ENCODE data around the gene ARAP3. TPM values are rescaled to one million over a fixed set of nuclear protein-coding genes. Genes with fewer than 3 reads are reported as not detected.

ARAP3 gene
- total and polyA plus RNA-seq, 9 of the 15 experiments (the other 6 are each of a cell fraction or from before 2014, with no cell fraction given), result 0.83 to 25.7 (median 6.4) TPM

DNA sequence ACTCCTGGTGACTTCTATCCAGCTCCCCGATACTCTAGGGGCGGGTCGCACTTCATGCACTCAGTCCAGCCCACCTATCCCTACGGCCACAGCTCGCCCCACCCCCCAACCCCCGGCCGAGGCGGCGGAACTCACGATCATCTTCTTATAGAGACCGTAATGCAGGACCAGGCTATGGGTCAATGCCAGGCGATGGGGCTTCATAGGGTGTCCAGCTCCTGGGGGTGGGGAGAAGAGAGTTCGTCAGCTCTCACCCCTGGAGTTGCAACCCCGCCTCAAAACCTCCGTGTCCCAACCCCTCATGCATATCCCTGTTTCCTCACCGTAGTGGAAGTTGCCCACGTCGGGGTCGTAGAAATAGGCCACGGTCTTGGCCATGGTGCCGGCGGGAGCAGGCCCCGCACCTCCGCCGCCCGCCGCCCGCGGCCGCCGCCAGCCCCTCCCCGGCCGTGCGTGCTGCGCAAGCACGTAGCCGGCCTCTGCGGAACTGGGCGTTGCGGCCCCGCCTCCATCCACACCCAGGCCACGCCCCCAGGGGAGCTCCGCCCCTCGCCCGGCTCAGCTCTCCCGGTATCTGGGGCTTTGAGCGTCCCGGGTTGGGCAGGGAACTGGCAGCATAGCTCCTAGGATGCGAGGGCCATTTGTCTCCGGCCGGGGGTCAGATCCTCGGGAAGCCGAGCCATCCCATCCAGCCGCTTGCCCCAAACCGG is 45.5 kb downstream of the ARAP3 start, which contains the start of the genes HDAC3 and RELL2 (continued):
- TF ChIP-seq, protein P1, sequence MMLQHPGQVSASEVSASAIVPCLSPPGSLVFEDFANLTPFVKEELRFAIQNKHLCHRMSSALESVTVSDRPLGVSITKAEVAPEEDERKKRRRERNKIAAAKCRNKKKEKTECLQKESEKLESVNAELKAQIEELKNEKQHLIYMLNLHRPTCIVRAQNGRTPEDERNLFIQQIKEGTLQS (IDR thresholded peaks at IDR 0.05), result no peak
- TF ChIP-seq, protein P1 (CRISPR knock-in tag; conservative IDR thresholded peaks at IDR 0.05), result no peak
- TF ChIP-seq CREB1 (IDR thresholded peaks at IDR 0.05), result peak; percentile 65
- TF ChIP-seq CREB1 (CRISPR knock-in tag; IDR thresholded peaks at IDR 0.05), result no peak; the same call in 1 of the 2 replicates
- no peak for TF ChIP-seq ARNT (IDR thresholded peaks at IDR 0.05)
- peak; percentile 36; the same call in 1 of the 2 replicates for TF ChIP-seq ESRRA (IDR thresholded peaks at IDR 0.05; ENCODE audit: borderline replicate concordance, low read depth)
- no peak for TF ChIP-seq PRDM10 (IDR thresholded peaks at IDR 0.05; ENCODE audit: partially characterized antibody)
- 0 out of 2 replicates have a peak, but pooled peaks have one; percentile 41 for TF ChIP-seq KAT7 (CRISPR knock-in tag; IDR thresholded peaks at IDR 0.05; ENCODE audit: borderline replicate concordance)
- no peak for TF ChIP-seq ZNF699 (CRISPR knock-in tag; IDR thresholded peaks at IDR 0.05; ENCODE audit: insufficient replicate concordance)
- no peak for TF ChIP-seq OTX1 (CRISPR knock-in tag; IDR thresholded peaks at IDR 0.05)
- TF ChIP-seq KLF16 (IDR thresholded peaks at IDR 0.05), result no peak
- peak; percentile 95 for TF ChIP-seq PHF8 (IDR thresholded peaks at IDR 0.05; ENCODE audit: borderline replicate concordance, low read length)
- TF ChIP-seq ZKSCAN1 (IDR thresholded peaks at IDR 0.05; ENCODE audit: low read depth, low read length), result 0 out of 2 replicates have a peak, but pooled peaks have one; percentile 18
- TF ChIP-seq, protein P2, sequence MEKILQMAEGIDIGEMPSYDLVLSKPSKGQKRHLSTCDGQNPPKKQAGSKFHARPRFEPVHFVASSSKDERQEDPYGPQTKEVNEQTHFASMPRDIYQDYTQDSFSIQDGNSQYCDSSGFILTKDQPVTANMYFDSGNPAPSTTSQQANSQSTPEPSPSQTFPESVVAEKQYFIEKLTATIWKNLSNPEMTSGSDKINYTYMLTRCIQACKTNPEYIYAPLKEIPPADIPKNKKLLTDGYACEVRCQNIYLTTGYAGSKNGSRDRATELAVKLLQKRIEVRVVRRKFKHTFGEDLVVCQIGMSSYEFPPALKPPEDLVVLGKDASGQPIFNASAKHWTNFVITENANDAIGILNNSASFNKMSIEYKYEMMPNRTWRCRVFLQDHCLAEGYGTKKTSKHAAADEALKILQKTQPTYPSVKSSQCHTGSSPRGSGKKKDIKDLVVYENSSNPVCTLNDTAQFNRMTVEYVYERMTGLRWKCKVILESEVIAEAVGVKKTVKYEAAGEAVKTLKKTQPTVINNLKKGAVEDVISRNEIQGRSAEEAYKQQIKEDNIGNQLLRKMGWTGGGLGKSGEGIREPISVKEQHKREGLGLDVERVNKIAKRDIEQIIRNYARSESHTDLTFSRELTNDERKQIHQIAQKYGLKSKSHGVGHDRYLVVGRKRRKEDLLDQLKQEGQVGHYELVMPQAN (IDR thresholded peaks at IDR 0.05; ENCODE audit: borderline replicate concordance), result peak; percentile 53; the same call in 1 of the 2 replicates
- TF ChIP-seq DEAF1 (CRISPR knock-in tag; IDR thresholded peaks at IDR 0.05), result no peak
- no peak for TF ChIP-seq SIRT6 (IDR thresholded peaks at IDR 0.05; ENCODE audit: low read depth, low read length)
- no peak for TF ChIP-seq ZNF121 (CRISPR knock-in tag; conservative IDR thresholded peaks at IDR 0.05)
- peak; percentile 15 for TF ChIP-seq TBP (optimal IDR thresholded peaks at IDR 0.05; ENCODE audit: low read depth, low read length)
- TF ChIP-seq SPI1 (IDR thresholded peaks at IDR 0.05; ENCODE audit: borderline replicate concordance, low read depth, low read length), result peak; percentile 52; the same call in 1 of the 2 replicates
- peak; percentile 23; the same call in 1 of the 2 replicates for TF ChIP-seq SMAD4 (CRISPR knock-in tag; conservative IDR thresholded peaks at IDR 0.05)
- TF ChIP-seq ZNF780A (CRISPR knock-in tag; IDR thresholded peaks at IDR 0.05), result no peak

All from K562 (cell line).